ENCODE measurements around the gene AMPD2. TPM values are rescaled to one million over a fixed set of nuclear protein-coding genes. Genes with fewer than 3 reads are reported as not detected.
"Not testable (repeated sequence)": the region's sequence is repeated elsewhere in the genome, so short reads cannot be mapped to it uniquely, and the experiment has no call there.

Gene AMPD2
- total RNA-seq, 2 experiments from 2014 or later: 170 to 191 TPM

- no peaks in the 10 kb centered on the region for H3K36me3 ChIP-seq (ENCODE audit: insufficient read depth, low read length)
- peak overlapping the region; percentile 87 for H3K4me3 Mint-ChIP-seq
- peaks cover 5% of the 10 kb centered on the region for H3K36me3 Mint-ChIP-seq (ENCODE audit: low read depth)
- CTCF ChIA-PET: no interaction called here
- TF ChIP-seq CTCF (IDR thresholded peaks at IDR 0.05): no peak
- H3K9me3 Mint-ChIP-seq: no peaks in the 10 kb centered on the region
- peak overlapping the region; percentile 52 for H3K27ac Mint-ChIP-seq
- peaks cover 22% of the 10 kb centered on the region for H3K4me1 ChIP-seq (ENCODE audit: insufficient read depth, low read length)
- H3K27me3 ChIP-seq (ENCODE audit: control insufficient read depth in 1 of 2, insufficient read depth in 2 of 2, low read length in 2 of 2): no peaks in the 10 kb centered on the region
- POLR2A ChIA-PET: interaction anchor here (1.0 to 1.2 kb wide), 2 partner anchors 12 to 19 kb away, joined by 4 to 5 read pairs; partner anchors contain the start of genes GSTM1 and GSTM4
- H3K4me1 Mint-ChIP-seq (ENCODE audit: low read depth): peaks cover 30% of the 10 kb centered on the region
- no peaks in the 10 kb centered on the region for H3K9me3 ChIP-seq (ENCODE audit: control insufficient read depth in 1 of 2, insufficient read depth in 1 of 2, low read length in 2 of 2)
- intact Hi-C loops (cut with DNase I, micrococcal nuclease): no loop called here
- DNase-seq (no peak), ATAC-seq (ENCODE audit: poor library complexity) (peak; percentile 38)
- peak overlapping the region; percentile 52 for H3K4me3 ChIP-seq (ENCODE audit: low read length)
- H3K27ac ChIP-seq (ENCODE audit: low read depth in 1 of 2, low read length in 2 of 2): no peak overlapping the region
- no peaks in the 10 kb centered on the region for H3K27me3 Mint-ChIP-seq
These were observed 48.6 kb downstream of the AMPD2 start for GRCh38 chr1:109668123-109668775.

- DNase-seq (peak in 2 of 14 experiments; percentile 26 to 28), ATAC-seq (ENCODE audit: poor library complexity) (no peak)
- H3K4me1 Mint-ChIP-seq (ENCODE audit: low read depth): peaks cover 30% of the 10 kb centered on the region
- ChIA-PET POLR2A (interaction anchor here (1.1 kb wide), 1 partner anchor 18 kb away, joined by 4 read pairs; the partner anchor contains the start of gene GSTM1), CTCF (interaction anchor here (1.1 to 1.2 kb wide), 2 partner anchors 29 to 315 kb away, joined by 3 to 4 read pairs; partner anchors contain the start of gene AHCYL1)
- peak overlapping the region; percentile 5 for H3K4me3 ChIP-seq (ENCODE audit: low read length)
- H3K27ac ChIP-seq (ENCODE audit: low read depth in 1 of 2, low read length in 2 of 2): no peak overlapping the region
- no peaks in the 10 kb centered on the region for H3K27me3 ChIP-seq (ENCODE audit: control insufficient read depth in 1 of 2, insufficient read depth in 2 of 2, low read length in 2 of 2)
- peak overlapping the region; percentile 47 for H3K27ac Mint-ChIP-seq
- intact Hi-C loops (cut with DNase I, micrococcal nuclease): no loop called here
- H3K9me3 ChIP-seq (ENCODE audit: control insufficient read depth in 1 of 2, insufficient read depth in 1 of 2, low read length in 2 of 2): no peaks in the 10 kb centered on the region
- H3K27me3 Mint-ChIP-seq: no peaks in the 10 kb centered on the region
- H3K36me3 ChIP-seq (ENCODE audit: insufficient read depth, low read length): no peaks in the 10 kb centered on the region
- peaks cover 5% of the 10 kb centered on the region for H3K36me3 Mint-ChIP-seq (ENCODE audit: low read depth)
- H3K9me3 Mint-ChIP-seq: no peaks in the 10 kb centered on the region
- H3K4me1 ChIP-seq (ENCODE audit: insufficient read depth, low read length): peaks cover 22% of the 10 kb centered on the region
- H3K4me3 Mint-ChIP-seq: peak overlapping the region; percentile 76
- no peak for TF ChIP-seq CTCF (IDR thresholded peaks at IDR 0.05)
These were observed 49.8 kb downstream of the AMPD2 start for GRCh38 chr1:109669246-109669948.

- H3K36me3 Mint-ChIP-seq (ENCODE audit: low read depth); H3K27me3 Mint-ChIP-seq; H3K27me3 ChIP-seq (ENCODE audit: control insufficient read depth in 1 of 2, insufficient read depth in 2 of 2, low read length in 2 of 2); intact Hi-C loops (cut with DNase I, micrococcal nuclease); H3K9me3 Mint-ChIP-seq; H3K4me3 ChIP-seq (ENCODE audit: low read length); H3K27ac ChIP-seq (ENCODE audit: low read depth in 1 of 2, low read length in 2 of 2); H3K9me3 ChIP-seq (ENCODE audit: control insufficient read depth in 1 of 2, insufficient read depth in 1 of 2, low read length in 2 of 2); ATAC-seq (ENCODE audit: poor library complexity); H3K36me3 ChIP-seq (ENCODE audit: insufficient read depth, low read length): not testable (repeated sequence)
- POLR2A ChIA-PET: interaction anchor here (1.1 kb wide), 1 partner anchor 18 kb away, joined by 4 read pairs; the partner anchor contains the start of gene GSTM1
- H3K4me3 Mint-ChIP-seq: peak overlapping the region; percentile 46
- CTCF ChIA-PET: interaction anchor here (1.1 to 1.2 kb wide), 2 partner anchors 30 to 314 kb away, joined by 3 to 4 read pairs; partner anchors contain the start of gene AHCYL1
- H3K4me1 ChIP-seq (ENCODE audit: insufficient read depth, low read length): peaks cover 22% of the 10 kb centered on the region
- peaks cover 30% of the 10 kb centered on the region for H3K4me1 Mint-ChIP-seq (ENCODE audit: low read depth)
- peak in 1 of 14 experiments; percentile 10 for DNase-seq
- H3K27ac Mint-ChIP-seq: peak overlapping the region; percentile 47
These were observed 50.3 kb downstream of the AMPD2 start for GRCh38 chr1:109669949-109670302.
